HepG2 (cell line): ENCODE measurements around the gene PLD6. TPM values are rescaled to one million over a fixed set of nuclear protein-coding genes. Genes with fewer than 3 reads are reported as not detected.

Experiments used
- CENPBD1 ChIP-seq: sonication (generic); formaldehyde crosslinking; IDR thresholded peaks from 2 replicates; pipeline ENCODE4 v1.8.0; 2022; ENCODE audit warnings: missing genetic modification reagents, low read depth, mild to moderate bottlenecking, borderline replicate concordance
- RNF2 ChIP-seq: fragments of 450-650 bp; conservative IDR thresholded peaks from 2 replicates; pipeline ENCODE4 v1.6.1; 2016; ENCODE audit warnings: low read depth
- TRIM22 ChIP-seq: fragments of 450-650 bp; IDR thresholded peaks from 2 replicates; pipeline ENCODE4 v1.6.1; 2017
- ZNF646 ChIP-seq: sonication (generic); formaldehyde crosslinking; IDR thresholded peaks from 2 replicates; pipeline ENCODE4 v1.9.0; 2021; ENCODE audit warnings: mild to moderate bottlenecking, missing genetic modification reagents
- ZNF687 ChIP-seq: sonication (generic); formaldehyde crosslinking; IDR thresholded peaks from 2 replicates; pipeline ENCODE4 v1.5.1; 2020; ENCODE audit warnings: mild to moderate bottlenecking, missing genetic modification reagents, moderate library complexity
- polyA plus RNA-seq, 8 experiments: library from polyadenylated mRNA; depleted of rRNA in 3 of 8; stranded (reverse) in 7 of 8; unstranded in 1 of 8; fragments of >200 nt; fragmentation: Illumina TruSeq in 4 of 8; extraction: Trizol in 4 of 8; gene quantifications; 2 replicates each; pipeline versions ENCODE4 v1.2.1 to v1.2.3, GENCODE V29; 2011 to 2016; ENCODE audit warnings: low read depth in 4 of 8, missing spikeins in 1 of 8, mixed read lengths in 1 of 8; ENCODE audit not compliant: insufficient read depth in 1 of 8
- total RNA-seq, 5 experiments: library from RNA; depleted of rRNA; stranded (reverse); fragments of >200 nt; fragmentation: Illumina TruSeq; extraction: Trizol; gene quantifications; 2 replicates each; pipeline ENCODE4 v1.2.3, GENCODE V29; 2016; ENCODE audit warnings: low read depth in 1 of 5

Gene PLD6
- total and polyA plus RNA-seq, 2 of the 13 experiments (the other 11 are each of a cell fraction or from before 2014, with no cell fraction given), result 5.2 to 11.4 TPM

GRCh38 chr17:17206124-17206912 lies at the start of gene PLD6 (continued):
- TF ChIP-seq TRIM22 (no peak), ZNF687 (CRISPR knock-in tag) (peak; percentile 98), RNF2 (peak; percentile 93; the same call in 1 of the 2 replicates), ZNF646 (CRISPR knock-in tag) (peak; percentile 51; the same call in 1 of the 2 replicates), CENPBD1 (peak; percentile 88; the same call in 1 of the 2 replicates)
